ENCODE results near the gene SNX10. TPM values are rescaled to one million over a fixed set of nuclear protein-coding genes. Genes with fewer than 3 reads are reported as not detected.

The SNX10 gene
- polyA plus RNA-seq, 4 donors: 9.0 to 26.1 (median 20.7) TPM

- DNase-seq (ENCODE audit: low read depth in 4 of 4, low spot score in 3 of 4): no peak
Measured at GRCh38 chr7:26332698-26333097, 41.0 kb downstream of the SNX10 start.

DNA sequence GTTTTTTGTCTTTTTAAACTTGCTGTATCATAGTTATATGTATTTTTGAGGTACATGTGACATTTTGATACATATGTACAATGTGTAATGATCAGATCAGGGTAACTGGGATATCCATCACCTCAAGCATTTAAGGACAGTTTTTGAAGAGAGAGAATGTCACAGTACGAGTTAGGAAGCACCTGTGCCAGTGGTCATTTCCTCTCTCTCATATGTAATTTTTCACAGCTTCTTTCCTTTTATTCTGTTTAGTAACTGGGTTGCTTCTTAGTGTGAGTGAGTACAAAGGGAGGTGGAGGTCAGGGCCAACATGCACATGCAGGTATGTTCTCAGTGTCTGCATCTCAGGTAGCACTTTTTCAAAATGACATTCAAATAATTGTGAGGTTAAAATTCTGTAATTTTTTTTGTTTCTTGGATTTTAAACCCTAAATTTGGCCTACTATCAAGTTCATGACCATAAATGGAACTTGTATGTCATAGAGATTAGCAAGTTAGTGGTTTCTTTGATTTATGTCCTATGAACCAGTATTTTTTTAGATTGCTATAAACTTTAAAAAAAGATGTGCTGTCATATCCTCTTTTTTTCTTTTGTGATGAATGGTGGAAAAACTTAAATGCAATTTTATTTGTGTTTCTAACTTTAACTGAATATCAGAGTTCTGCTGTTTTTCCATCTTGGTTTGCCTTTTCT lies 42.7 kb downstream of the SNX10 start:
- DNase-seq (ENCODE audit: low read depth in 4 of 4, low spot score in 3 of 4): no peak

GRCh38 chr7:26337232-26337865 lies 45.7 kb downstream of the SNX10 start:
- DNase-seq (ENCODE audit: low read depth in 4 of 4, low spot score in 3 of 4): no peak

DNA sequence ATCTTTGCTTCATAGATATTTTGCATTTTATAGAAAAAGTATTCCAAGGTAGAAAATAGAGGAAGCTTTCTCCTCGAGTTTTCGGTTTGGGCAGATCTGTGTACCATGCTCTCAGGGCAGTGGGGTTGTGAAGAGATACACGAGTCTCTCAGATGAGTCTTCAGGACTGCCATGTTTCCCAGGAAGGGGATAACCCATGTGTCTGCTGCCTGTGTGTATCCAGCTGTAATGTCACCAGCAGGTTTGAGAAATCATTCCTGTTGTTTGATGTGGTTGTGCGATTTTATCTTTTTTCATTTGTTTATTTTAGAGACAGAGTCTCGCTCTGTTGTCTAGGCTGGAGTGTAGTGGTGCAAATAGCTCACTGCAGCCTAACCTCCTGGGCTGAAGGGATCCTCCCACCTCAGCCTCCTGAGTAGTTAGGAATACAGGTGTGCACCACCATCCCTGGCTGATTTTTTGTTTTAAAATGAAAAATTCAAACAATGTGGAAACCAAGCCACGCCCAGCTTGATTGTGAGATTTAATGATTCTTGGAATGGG lies 48.9 kb downstream of the SNX10 start:
- DNase-seq (ENCODE audit: low read depth in 4 of 4, low spot score in 3 of 4): no peak

DNA sequence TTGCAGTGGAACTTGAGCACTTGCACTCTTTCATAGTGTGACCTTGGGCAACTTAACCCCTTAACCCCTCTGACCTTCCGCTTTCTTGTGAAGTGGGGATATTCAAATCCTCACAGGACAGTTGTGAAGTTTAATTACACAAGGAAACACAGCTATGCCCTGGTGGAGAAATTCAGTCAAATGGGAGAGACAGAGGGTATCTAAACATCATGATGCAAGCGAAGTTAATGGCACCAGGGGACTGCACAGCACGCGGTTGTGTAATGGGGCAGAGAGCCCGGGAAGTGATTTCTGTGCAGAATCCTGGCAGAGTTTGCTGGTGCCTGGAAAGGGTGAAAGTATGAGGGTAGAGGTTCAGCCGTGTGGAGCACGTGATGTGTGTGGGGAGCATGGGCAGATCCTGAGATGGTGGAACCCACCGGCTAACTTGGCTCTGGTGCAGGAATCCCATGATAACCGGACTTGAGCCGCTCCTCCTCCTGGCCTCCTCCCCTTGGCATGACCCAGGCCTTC lies 51.7 kb downstream of the SNX10 start:
- no peak for DNase-seq (ENCODE audit: low read depth in 4 of 4, low spot score in 3 of 4)

GRCh38 chr7:26343837-26344236 lies 52.2 kb downstream of the SNX10 start:
- DNase-seq (ENCODE audit: low read depth in 4 of 4, low spot score in 3 of 4): no peak

- DNase-seq (ENCODE audit: low read depth in 4 of 4, low spot score in 3 of 4): no peak
Measured at GRCh38 chr7:26345202-26345601, 53.5 kb downstream of the SNX10 start.

GRCh38 chr7:26345837-26346236 lies 54.2 kb downstream of the SNX10 start:
- DNase-seq (ENCODE audit: low read depth in 4 of 4, low spot score in 3 of 4): no peak

DNA sequence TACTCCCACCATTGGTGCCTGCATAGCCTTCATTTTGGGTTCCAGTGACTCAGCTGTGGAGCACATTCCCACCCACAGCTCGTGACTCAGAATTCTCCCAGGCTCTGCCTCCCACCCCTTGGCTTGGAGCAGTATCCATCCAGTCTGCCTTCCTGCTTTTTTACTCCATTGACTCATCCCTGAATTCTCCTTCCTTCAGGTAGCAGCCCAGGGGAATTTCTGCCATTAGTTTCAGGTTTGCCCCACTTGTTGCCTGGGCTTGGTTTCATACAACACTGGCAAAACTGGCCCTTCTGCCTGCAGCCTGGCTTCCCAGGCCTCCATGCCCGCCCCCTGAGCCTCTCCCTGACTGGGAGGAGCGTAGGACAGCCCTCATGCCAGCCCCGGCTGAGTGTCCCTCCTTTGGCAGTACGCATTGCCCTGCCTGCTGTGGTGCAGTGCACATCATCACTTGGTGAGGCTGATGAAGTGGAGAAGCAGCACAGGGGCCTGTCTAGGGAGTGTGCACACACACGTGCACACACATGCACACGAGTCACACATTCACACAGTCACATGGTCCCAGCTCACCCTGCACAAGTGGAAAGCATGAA lies 55.0 kb downstream of the SNX10 start:
- DNase-seq (ENCODE audit: low read depth in 4 of 4, low spot score in 3 of 4): no peak

DNA sequence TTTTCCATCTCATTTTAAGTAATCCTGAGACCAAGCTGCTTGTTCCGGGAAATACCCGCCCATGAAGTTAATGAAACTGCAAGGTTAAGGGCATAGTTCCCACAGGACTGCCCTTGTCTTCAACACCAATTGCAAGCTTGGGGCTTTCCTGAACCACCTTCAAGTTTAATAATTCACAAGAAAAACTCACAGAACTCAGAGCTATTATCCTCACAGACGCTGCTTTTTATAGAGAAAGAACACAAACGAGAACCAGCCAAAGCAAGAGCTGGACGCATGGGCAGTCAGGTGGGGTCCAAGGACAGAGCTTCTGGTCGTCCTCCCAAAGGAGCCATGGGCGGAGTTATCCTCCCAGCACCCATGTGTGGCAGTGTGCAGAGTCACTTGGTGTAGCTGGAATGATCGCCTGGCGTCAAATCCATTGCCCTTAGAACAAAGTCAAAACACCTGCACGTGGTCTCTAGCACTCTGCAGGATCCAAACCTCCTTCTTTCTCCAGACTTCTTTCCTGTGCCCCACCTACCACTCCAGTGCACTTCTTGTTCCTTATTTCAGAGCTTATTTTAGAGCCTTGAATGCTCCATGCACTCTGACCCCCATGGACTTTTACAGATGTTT lies 56.7 kb downstream of the SNX10 start:
- no peak for DNase-seq (ENCODE audit: low read depth in 4 of 4, low spot score in 3 of 4)

DNA sequence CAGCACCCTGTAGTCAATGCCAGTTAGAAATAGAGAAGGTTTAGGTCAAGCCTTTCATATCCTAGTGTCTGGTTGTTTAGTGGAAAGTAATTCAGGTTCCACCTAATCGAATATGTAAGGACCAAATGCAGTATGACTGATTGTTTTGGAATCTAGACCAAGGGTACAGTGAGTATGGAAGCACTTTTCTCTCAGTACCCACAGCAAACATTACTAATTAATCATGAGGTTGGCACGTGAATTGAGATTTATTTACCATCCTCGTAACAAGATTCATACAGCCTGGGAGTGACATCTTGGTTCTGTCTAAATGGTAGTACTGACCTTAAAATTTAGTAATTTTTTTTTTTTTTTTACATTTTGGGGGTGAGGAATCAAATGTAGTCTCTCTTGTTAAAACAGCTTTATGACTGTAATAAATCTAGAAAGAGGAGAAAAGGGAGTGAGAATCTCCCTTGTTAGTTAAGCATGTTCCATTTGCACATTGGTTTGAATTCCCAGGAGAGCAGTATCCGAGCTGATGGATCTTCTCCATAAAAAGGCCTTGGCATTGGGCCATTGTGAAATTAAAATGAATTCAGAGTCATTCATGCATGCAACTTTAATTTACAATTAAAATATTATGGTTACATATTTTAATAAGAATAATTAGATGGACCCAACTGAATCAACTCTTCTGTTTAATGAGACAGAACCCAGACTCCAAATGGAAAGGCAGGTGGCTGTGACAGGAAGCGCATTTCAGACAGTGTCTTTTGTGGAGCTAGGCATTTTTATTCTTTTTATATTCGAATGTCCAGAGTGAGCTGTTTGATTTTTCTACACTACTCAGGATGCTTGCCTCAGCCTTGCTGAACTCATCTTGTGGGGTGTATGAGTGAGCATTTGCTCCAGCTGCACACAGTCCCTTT lies 57.6 kb downstream of the SNX10 start:
- DNase-seq (ENCODE audit: low read depth in 4 of 4, low spot score in 3 of 4): no peak

GRCh38 chr7:26351171-26351570 lies 59.5 kb downstream of the SNX10 start:
- DNase-seq (ENCODE audit: low read depth in 4 of 4, low spot score in 3 of 4): no peak

DNA sequence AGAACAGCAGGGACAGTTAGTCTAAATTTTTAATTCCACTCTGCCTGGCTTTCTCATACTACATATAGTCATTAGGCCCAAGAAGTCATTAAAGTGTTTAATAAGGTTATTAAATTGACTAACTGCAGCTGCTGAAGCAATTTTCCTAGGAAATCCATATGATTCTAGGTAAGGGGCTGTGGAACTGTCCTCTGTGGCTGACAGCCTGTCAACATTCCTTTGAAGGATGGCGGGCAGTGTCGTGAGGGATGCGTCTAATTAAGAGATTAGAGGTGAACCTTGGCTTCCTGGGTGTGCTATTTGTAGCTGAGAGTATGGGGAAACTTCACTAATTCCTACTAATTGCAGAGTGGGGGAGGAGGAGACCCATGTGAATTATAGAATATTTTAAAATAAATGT lies 64.6 kb downstream of the SNX10 start:
- DNase-seq (ENCODE audit: low read depth in 4 of 4, low spot score in 3 of 4): no peak

DNA sequence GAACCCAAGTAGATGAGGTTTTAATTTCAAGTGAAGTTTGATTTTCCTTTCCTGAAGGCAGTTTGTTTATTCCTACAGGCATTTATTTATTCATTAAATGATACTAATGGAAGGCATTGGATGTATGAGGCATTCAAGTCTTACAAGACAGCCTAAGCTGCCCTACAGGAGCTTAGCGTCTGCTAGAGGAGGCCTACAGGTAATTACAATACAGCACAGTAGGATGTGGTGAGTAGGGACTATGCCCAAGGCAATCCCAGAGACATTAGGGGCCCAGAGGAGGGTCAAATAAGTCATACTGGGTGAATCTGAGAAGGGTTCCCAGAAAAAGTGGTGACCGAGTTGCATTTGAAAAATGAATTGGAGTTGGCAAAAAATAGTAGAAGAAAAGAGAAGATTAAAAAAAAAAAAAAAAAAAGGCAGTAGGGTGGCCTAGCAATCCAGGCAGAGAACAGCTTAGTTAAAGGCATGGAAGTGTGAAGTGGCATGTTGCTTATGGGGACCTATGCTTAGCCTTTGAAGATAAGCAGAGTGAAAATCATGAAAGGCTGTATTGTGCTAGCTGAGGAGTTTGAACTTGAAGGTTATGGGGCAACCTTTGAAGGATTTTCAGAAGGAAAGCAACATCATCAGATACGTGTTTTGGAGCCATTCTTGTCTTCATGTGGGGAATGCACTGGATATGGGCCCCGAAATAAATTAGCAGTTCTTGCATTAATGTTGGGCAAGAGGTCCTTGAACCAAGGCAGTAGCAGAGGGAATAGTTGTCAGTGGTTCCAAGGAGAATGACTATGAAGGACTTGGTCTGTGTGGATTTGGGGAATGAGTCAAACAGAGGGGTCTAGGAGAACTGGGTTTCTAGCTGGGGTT lies 65.5 kb downstream of the SNX10 start:
- no peak for DNase-seq (ENCODE audit: low read depth in 4 of 4, low spot score in 3 of 4)

- DNase-seq (ENCODE audit: low read depth in 4 of 4, low spot score in 3 of 4): no peak
Measured at GRCh38 chr7:26357799-26358151, 66.1 kb downstream of the SNX10 start.

DNA sequence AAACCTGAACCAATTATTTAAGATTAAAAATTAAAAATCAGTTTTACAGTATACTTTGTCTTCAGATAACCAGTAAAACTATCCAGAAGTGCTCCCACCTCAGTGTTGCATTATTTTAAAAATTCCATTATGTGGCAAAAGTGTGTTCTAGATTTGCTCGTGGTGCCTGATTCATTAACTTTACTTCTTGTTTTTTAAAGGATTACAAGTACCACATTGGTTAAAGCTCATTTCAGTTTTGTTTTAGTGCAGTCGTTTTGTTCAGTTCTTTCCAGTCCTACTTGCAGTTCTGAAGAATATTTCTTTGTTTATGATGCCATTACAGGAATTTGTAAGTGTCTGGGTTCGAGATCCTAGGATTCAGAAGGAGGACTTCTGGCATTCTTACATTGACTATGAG lies 69.0 kb downstream of the SNX10 start:
- DNase-seq (ENCODE audit: low read depth in 4 of 4, low spot score in 3 of 4): no peak

DNA sequence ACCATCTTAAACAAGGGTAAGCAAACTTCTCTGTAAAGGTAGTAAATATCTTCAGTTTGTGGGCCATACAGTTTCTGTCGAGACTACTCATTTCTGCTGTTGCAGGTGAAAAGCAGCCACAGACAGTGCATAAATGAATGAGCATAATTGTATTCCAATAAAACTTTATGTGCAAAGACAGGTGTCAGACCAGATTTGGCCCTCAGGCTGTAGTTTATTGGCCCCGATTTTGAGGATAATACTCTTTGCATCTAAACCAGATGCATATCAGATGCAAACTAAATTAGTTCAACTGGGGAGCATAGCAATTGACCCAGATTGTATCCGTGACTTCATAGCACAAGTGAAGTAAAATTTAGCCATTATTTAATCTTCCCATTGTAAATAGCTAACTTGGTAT lies 70.0 kb downstream of the SNX10 start:
- DNase-seq (ENCODE audit: low read depth in 4 of 4, low spot score in 3 of 4): no peak

GRCh38 chr7:26363465-26363864 lies 71.8 kb downstream of the SNX10 start:
- no peak for DNase-seq (ENCODE audit: low read depth in 4 of 4, low spot score in 3 of 4)

Measured in left renal pelvis (tissue), 4 donors.